GM21723 (cell line): Measurements from ENCODE around the gene SLC16A13.
A peak's percentile ranks its signal among the peaks of the same experiment; 100 is the strongest.
"Not testable (repeated sequence)": the region's sequence is repeated elsewhere in the genome, so short reads cannot be mapped to it uniquely, and the experiment has no call there.

Experiments
- ATAC-seq: cut with Tn5 transposase; IDR thresholded peaks from one replicate; pipeline ENCODE4 v1.9.1; 2021; ENCODE audit warnings: mild to moderate bottlenecking, moderate library complexity; ENCODE audit not compliant: unreplicated experiment

SLC16A13 gene

GRCh38 chr17:7035591-7036368, at the start of gene SLC16A13:
SLC16A13 (plus strand) TSS chr17:7036015; CDS start chr17:7036383, 368 bp downstream.
- ATAC-seq, result peak; percentile 82

GRCh38 chr17:6986676-6987075, 49.1 kb upstream of the SLC16A13 start:
- no peak for ATAC-seq

- ATAC-seq, result no peak
Measured at GRCh38 chr17:6989779-6990178, 46.0 kb upstream of the SLC16A13 start.

- ATAC-seq, result not testable (repeated sequence)
Measured at GRCh38 chr17:6993613-6994056, 42.2 kb upstream of the SLC16A13 start.

GRCh38 chr17:6994118-6994598, 41.7 kb upstream of the SLC16A13 start:
- ATAC-seq, result no peak

- ATAC-seq, result no peak
Measured at GRCh38 chr17:6994666-6995256, 41.1 kb upstream of the SLC16A13 start.

GRCh38 chr17:6995500-6996255, 40.1 kb upstream of the SLC16A13 start, which contains the start of gene ALOX12:
ALOX12 (plus strand) TSS chr17:6996049; CDS start chr17:6996118, 69 bp downstream.
- no peak for ATAC-seq

GRCh38 chr17:6996256-6997011, 39.4 kb upstream of the SLC16A13 start:
- no peak for ATAC-seq

- ATAC-seq, result no peak
Measured at GRCh38 chr17:6997171-6997570, 38.6 kb upstream of the SLC16A13 start.

GRCh38 chr17:6998855-6999508, 36.8 kb upstream of the SLC16A13 start:
- ATAC-seq, result no peak

GRCh38 chr17:7001318-7001961, 34.4 kb upstream of the SLC16A13 start:
- ATAC-seq, result no peak

- ATAC-seq, result no peak
Measured at GRCh38 chr17:7002288-7003047, 33.3 kb upstream of the SLC16A13 start.

GRCh38 chr17:7003745-7004144, 32.1 kb upstream of the SLC16A13 start:
- ATAC-seq, result no peak

- no peak for ATAC-seq
Measured at GRCh38 chr17:7004398-7005253, 31.2 kb upstream of the SLC16A13 start.

GRCh38 chr17:7005716-7006115, 30.1 kb upstream of the SLC16A13 start:
- ATAC-seq, result no peak

- no peak for ATAC-seq
Measured at GRCh38 chr17:7007143-7007542, 28.7 kb upstream of the SLC16A13 start.

- ATAC-seq, result no peak
Measured at GRCh38 chr17:7010523-7010922, 25.3 kb upstream of the SLC16A13 start.

- no peak for ATAC-seq
Measured at GRCh38 chr17:7011415-7011814, 24.4 kb upstream of the SLC16A13 start.
